HG03196 (cell line): ENCODE results near the gene BCKDK.
"Not testable (repeated sequence)": the region's sequence is repeated elsewhere in the genome, so short reads cannot be mapped to it uniquely, and the experiment has no call there.

Experiments used
- ATAC-seq: cut with Tn5 transposase; IDR thresholded peaks from one replicate; pipeline ENCODE4 v1.9.1; 2021; ENCODE audit not compliant: unreplicated experiment

The BCKDK gene

GRCh38 chr16:31120129-31120528 is 11.9 kb downstream of the BCKDK start:
- no peak for ATAC-seq

DNA sequence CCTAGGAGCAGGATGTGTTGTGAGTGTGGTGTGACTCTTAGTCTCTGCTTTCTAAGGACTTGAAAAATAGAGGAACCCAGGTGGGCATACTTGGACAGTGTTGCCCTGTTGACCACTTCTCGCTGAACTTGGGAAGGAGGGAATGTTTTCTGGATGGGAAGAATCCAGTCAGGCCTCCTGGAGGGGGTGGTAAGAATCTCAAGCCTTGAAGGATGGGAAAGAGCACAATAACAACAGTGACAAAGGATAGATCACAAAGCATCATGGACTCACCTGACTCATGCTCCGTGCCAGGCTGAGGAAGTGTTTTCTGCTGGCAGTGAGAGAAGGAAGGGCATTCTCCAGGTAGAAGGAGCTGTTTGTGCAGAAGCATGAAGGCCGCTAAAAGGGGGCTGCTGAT is 17.7 kb downstream of the BCKDK start:
- no peak for ATAC-seq

DNA sequence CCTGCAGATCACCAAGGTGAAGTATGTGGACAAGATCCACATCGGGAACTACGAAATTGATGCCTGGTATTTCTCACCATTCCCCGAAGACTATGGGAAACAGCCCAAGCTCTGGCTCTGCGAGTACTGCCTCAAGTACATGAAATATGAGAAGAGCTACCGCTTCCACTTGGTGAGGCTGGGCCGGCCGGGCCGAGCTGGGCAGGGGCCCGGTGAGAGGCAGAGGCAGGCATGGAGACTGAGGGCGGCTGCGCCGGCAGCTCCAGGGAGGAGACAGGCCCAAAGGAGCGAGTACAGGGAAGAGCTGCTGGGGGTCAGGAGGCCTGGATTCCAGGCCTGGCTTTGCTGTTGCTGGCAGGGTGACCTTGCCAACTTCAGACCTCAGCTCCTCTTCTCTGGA is 19.0 kb downstream of the BCKDK start:
- ATAC-seq = no peak

GRCh38 chr16:31128711-31129567 is 20.8 kb downstream of the BCKDK start:
- ATAC-seq = no peak

GRCh38 chr16:31129568-31130335 is 21.6 kb downstream of the BCKDK start:
- ATAC-seq = no peak

GRCh38 chr16:31130336-31130891 is 22.2 kb downstream of the BCKDK start:
- no peak for ATAC-seq

- ATAC-seq = no peak
These were observed 22.7 kb downstream of the BCKDK start for GRCh38 chr16:31130899-31131298.

DNA sequence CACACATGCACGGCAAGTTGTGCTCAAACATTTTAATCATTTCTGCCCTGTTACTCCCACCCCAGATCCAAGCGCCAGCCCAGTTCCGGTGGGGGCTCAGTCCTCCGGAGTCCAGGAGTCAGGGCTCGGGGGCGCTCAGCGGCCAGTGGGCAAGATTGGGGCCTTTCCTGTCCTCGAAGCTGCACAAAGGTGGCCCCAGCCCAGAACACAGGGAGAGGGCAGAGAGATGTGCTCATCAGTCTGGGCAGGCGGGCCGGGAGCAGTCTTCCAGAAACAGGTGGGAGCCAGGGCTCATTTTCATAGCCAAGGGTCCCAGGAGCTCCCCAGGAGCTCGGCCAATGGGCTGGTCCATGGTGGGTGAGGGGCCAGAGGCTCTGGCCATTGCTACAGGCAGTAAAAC is 23.2 kb downstream of the BCKDK start:
- no peak for ATAC-seq

GRCh38 chr16:31131841-31132271 is 23.7 kb downstream of the BCKDK start:
- ATAC-seq = no peak

DNA sequence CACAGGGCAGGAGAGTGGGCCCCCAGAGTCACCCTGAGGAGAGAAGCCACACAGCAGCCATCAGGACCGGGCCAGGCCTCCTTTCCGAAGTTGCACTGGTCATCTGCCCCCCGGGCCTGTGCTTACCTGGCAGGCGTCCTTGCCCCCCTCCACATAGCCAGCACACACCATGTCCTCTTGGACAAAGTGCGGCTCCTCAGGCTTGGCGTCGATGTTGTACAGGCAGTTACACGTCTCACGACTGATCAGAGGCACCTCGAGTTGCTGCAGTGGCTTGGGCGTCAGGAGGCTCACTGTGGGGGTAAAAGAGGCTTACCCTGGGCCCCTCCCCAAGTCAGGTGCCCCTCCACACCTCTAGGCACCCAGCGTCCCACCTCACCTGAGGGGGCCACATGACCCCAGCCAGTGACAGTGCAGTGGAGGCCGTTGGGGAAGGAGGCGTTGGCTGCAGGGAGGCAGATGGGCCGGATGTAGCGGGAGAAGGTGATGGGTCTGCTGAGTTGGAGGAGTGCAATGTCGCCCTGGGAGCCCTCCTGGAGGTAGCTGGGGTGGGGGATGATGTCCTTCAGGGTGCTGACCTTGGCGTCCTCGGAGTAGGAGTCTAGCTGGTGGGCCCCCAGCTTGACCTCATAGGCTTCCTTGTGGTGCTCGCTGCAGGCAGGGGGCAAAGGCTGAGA is 24.3 kb downstream of the BCKDK start:
- no peak for ATAC-seq

- no peak for ATAC-seq
These were observed 24.9 kb downstream of the BCKDK start for GRCh38 chr16:31133046-31133501.

DNA sequence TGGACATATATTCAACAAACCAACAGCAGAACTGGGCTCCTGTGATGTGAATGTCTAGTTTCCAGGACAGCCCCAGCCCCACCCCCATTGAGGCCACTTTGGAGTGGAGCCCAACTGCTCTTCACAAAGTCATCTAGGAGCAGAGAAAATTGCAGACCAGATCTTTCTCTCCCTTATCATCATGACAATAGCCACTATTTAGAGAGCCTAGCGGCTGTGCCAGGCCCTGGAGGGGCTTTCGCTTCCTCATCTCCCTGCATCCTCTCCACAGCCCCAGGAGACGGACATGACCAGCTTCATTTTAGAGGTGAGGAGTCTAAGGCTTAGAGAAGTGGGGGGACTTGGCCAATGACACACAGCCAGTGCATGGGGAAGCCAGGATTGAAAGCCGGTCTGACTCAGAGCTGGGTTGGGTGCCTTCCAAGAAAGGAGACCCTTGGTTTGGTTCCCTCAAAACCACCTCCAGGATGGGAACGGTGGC is 25.9 kb downstream of the BCKDK start:
- ATAC-seq = no peak

GRCh38 chr16:31134625-31135534 is 26.7 kb downstream of the BCKDK start:
- no peak for ATAC-seq

DNA sequence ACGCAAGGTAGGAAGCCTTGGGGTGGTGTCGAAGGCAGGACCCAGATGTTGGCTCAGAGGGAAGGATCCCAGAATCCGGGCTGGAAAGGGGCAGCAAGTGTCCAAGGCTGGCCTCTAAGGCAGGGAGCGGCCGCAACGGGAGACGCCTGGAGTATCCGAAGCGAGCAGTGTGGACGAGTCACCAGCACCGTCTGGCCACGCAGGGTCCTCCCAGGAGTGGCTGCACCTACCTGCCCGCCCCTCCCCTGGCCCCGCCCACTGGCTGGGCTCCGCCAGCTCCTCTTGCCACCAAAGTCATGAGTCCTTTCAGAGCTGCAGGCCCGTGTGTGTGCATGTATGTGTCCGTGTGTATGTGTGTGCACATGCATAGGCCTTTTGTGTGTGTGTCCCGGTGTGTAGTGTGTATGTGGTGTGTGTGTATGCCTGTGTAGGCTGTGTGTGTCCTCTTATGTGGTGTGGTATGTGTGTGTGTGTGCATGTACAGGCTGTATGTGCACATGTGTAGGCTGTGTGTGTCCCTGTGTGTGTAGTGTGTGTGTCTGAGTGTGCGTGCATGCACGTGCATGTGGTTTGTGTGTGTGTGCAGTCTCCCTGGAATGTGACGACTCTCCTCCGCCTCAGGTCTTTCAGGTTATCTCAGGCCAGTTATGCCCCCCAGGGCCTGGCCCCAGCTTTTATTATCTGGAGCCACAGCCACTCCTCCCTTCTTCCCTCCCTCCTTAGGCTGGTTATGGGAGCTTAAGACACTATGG is 27.5 kb downstream of the BCKDK start, which contains the start of gene PRSS8:
Gene PRSS8, minus strand, starts transcription at position 193 of the 752 bp plus-strand sequence. CDS start 229 bp downstream, outside the sequence.
- ATAC-seq = no peak

GRCh38 chr16:31136287-31136662 is 28.1 kb downstream of the BCKDK start:
- no peak for ATAC-seq

- ATAC-seq = not testable (repeated sequence)
These were observed 28.8 kb downstream of the BCKDK start for GRCh38 chr16:31136822-31137499.

DNA sequence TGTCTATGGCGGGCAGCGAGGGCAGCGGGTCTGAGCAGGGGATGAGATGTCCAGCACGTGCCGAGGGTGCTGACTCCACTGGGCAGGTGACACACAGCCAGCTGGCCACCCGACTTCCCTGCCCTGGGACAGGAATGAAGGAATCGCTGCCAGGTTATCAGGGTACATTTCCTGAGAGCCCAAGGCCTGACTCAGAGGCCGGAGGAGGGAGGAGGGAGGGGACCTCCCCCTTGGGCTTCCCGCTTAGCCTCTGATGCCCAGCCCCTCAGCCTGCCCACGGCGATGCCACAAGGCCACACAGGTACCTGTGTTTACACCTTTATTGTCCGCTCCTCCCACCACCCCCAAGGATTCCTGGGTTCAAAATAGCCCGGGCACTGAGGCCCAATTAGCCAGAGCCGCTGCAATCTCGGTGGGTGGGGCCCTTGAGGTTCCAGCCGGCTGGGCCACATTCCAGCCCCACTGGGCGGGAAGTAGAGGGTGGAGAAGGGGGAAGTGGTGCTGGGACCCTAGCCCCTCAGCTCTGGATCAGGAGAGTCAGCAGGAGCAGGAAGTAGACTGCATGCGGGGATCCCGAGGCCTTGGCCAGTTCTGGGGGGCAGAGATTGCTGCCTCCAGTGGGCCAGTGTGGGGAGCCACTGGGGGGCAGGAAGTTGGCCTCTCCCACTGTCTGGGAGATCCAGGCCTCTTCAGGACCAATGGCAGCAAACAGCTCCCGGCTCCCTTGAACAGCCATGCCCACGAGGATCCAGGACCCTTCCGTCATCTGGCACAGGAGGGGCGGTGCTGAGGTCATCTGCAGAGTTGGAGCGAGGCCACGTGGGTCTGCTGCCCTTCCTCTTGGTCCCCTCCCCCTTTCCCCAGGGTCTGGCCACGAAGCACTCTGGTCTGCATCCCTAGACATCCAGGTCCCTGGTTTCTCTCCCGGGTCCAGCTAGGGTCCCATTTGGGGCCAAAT is 30.7 kb downstream of the BCKDK start:
- ATAC-seq = no peak
